Activated T-cell treated with anti-CD3 and anti-CD28 coated beads, Interleukin-2, amount 50 U/mL, for 48 hours (primary cell): Measurements from ENCODE around the gene RAPGEF5.

Experiments
- DNase-seq, 2 experiments: peaks; one replicate each; pipeline ENCODE4 v3.0.0-alpha.2; 2020

The RAPGEF5 gene

DNA sequence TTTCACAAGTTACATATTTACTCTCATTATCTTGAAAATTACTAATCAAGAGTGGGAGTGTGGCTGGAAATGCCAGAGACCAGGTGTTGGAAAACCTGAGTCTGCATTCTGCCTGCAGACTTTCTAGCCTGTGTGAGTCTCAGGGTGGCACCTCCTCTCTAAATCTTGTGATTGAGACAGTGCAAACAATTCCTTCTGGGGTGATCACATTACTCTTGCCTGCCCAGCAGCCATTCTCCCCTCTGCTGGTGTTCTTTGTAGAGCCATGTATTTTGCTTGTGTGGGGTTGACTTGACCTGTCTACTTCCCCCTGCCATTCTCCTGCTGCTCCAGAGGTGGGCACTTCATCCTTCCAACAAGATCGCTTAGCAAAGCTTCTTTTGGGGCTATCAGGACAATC, 101.1 kb downstream of the RAPGEF5 start:
- DNase-seq, result no peak

GRCh38 chr7:22255342-22255741, 101.6 kb downstream of the RAPGEF5 start:
- peak in 1 of 2 experiments; percentile 20 for DNase-seq

DNA sequence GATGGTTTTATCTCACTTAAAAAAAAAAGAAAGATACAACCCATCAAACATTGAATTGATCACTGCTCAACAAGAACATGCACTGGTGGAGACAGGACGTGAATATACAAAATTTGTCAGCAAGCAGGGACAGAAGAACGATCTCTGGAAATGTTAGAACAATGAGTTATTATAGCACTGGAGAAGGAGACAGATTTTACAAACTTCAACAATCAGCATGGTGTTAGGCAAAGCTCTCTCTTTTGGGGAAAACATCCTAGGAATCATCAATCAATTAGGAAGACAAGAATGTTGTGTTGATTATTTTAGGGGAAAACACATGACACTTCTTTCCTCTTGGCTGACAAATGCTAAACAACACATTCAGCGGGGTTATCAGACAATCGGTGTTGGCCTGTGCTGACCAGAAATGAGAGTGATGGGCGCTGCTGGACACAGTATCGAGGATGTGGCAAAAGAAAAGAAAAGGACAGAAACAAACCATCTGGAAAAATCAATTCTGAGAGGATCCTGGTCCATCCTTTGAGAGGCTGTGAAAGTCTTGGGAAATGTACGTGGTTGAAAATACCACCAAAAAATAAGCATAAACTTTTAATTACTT, 103.9 kb downstream of the RAPGEF5 start:
- DNase-seq, result no peak

GRCh38 chr7:22252016-22252415, 104.9 kb downstream of the RAPGEF5 start:
- DNase-seq, result no peak

DNA sequence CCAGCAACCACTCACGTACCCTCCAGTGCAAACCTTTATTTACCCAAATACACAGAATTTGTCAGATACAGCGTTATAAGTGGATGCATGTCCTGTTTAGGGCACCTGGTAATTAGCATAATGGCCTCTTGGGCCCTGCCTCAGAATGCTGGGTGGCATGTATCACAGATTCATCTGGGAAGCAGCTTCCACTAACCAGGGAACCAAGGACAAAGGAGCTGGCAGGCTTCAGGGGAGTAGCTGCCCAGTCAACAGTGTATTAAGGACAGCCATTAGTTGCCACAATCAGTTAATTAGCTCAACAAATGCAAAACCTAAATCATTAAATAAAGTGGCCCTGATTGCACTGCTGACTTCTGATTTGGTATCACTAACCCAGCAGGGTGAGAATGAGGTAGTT, 105.7 kb downstream of the RAPGEF5 start:
- DNase-seq, result no peak

GRCh38 chr7:22250390-22250789, 106.6 kb downstream of the RAPGEF5 start:
- no peak for DNase-seq

GRCh38 chr7:22248111-22248809, 108.7 kb downstream of the RAPGEF5 start:
- DNase-seq, result no peak

- no peak for DNase-seq
These were observed 115.1 kb downstream of the RAPGEF5 start for GRCh38 chr7:22241805-22242390.

GRCh38 chr7:22240904-22241571, 115.9 kb downstream of the RAPGEF5 start:
- DNase-seq, result no peak

DNA sequence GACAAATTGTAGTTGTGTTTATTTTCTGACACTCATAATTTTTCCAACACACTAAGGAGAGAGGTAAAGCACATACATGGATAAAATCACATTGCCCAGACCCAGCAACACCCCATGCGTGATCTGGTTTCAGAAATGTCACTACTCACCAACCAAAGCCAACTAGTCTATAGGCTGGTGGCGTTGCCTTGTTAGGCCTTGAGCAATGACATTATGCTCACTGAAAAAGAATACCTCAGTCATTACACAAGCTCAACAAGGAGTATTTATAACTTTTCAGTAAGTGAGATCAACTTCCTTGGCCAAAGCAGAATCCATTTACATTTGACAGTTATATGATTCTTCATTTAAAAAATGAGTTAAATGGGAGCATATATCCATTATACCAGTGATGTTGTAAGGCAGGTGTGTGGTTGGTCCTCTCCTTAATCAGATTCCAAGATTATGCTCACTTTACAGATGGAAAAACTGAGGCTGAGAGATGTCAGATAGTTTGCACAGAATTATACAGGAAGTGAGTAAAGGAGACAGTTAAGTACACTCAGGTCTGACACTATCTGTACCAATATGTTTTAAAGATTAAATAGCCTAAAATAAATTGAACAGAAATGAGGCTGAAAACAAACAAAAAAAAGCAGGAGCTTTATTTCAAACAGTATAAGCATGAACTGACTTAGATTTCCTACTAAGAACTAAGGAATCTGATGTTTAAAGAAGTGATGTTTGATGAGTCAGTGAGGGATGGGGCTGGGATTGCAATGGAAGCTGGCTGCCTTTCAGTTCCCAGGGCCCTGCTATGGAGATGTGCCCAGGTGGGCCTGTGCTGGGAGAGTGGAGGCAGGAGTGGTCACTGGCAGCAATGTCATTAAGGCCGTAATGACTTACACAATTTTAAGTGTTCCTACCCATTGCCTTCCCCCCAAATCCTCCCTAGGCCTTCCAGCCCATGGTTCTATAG, 118.3 kb downstream of the RAPGEF5 start:
- no peak for DNase-seq

DNA sequence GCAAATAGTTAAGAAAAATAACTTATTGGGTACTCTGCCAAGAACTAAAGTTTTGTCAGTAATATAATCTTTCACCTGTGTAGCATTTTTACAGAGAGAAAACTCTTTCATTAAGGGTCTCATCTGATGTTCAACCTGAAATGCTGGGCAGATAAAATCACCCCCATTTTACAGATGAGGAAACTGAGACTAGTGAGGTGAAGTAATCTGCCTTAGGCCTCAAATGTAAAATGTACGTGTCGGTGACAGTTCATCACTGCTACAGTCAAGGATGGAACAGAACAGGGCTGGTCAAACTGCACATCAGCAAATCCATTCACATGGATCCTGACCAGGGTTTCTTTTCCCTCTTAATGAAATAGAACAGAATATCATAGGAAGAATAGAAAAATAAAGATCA, 121.8 kb downstream of the RAPGEF5 start:
- no peak for DNase-seq

DNA sequence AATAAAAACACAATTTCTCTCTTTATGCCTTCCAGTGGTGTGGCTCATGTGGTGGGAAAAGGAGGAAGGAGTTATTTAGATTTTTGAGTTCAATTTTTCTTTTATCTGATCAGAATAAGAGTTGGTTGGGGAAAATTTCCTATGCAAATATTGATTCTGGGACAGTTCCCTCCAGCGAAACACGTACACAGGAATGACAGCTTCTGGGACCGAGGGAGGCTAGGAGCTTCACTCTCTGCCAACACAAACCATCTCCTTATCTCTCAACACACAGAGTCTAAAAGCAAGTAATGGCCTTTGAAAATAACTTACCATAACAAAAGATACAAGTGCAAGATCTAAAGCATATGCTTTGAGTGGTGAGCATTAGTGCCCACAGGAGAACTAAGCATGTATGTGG, 122.7 kb downstream of the RAPGEF5 start:
- DNase-seq, result no peak

GRCh38 chr7:22231806-22232205, 125.1 kb downstream of the RAPGEF5 start:
- DNase-seq, result no peak

DNA sequence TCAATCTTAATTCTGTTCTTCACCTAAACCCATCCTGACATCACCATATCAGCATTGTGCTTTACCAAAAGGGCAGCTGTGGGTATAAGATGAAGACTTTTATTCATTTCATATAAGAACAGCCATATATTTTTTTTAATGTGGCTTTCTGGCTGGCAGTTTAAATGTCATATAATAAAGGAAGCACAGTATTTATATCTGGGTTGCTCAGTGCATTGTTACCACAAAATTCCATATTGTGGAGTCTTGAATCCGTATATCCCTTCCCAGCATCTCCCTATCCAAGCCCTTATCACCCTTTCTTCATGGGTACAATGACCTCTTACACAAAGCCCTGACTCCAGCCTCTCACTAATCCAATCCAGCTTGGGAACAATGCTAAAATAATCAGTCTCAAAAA, 125.8 kb downstream of the RAPGEF5 start:
- no peak for DNase-seq

DNA sequence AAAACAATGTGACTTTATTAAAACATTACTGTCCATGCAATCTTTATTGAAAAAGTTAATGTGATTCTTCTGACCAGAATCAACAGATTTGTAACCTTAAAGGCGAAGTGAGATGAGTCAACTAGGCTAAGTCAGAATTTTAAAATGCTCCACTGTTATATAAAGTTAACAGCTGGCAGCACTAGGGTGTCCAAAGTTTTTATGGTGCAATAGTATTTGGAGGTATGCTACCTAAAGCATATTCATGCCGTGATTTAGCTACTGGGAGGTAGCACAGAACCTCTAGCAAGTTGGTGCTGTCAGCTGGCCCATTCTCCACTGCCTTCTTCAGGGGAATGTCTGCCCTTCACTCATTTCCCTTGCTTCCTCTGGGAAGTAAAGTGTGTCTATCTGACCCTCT, 126.7 kb downstream of the RAPGEF5 start:
- no peak for DNase-seq

DNA sequence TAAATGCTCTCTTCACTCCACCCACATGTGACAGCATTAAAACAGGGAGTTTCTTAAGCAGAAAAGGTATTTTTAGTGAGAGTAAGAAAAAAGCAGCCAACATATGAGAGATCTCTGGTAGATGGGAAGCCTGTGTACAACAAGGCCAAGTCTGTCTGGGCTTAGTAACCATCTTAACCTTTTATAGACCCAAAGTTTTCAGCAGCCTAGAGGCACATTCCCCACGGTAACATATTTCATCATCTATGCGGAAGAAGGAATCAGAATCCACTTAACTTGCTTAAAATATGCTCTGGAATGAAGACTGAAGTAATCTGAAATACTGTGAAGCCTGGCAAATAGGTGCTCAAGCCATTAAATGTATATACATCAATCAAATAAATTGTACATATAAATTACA, 127.8 kb downstream of the RAPGEF5 start:
- DNase-seq, result no peak

DNA sequence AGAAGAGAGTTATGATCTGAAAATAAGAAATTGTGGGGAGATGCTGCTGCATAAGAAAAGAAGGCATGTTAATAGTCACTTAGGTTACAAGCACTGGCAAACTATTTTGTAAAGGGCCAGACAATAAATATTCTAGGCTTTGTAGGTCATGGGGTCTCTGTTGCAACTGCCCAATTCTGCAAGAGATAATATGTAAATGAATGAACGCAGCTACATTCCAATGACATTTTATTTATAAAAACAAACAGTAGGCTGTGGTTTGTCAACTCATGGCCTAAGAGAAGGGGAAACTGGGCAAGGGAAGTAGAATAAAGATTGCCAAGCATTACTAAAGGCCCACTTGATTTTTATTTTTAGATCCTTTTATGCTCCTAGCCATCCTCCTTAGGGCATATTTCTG, 133.1 kb downstream of the RAPGEF5 start:
- no peak for DNase-seq

GRCh38 chr7:22220941-22221340, 136.0 kb downstream of the RAPGEF5 start:
- DNase-seq, result no peak

DNA sequence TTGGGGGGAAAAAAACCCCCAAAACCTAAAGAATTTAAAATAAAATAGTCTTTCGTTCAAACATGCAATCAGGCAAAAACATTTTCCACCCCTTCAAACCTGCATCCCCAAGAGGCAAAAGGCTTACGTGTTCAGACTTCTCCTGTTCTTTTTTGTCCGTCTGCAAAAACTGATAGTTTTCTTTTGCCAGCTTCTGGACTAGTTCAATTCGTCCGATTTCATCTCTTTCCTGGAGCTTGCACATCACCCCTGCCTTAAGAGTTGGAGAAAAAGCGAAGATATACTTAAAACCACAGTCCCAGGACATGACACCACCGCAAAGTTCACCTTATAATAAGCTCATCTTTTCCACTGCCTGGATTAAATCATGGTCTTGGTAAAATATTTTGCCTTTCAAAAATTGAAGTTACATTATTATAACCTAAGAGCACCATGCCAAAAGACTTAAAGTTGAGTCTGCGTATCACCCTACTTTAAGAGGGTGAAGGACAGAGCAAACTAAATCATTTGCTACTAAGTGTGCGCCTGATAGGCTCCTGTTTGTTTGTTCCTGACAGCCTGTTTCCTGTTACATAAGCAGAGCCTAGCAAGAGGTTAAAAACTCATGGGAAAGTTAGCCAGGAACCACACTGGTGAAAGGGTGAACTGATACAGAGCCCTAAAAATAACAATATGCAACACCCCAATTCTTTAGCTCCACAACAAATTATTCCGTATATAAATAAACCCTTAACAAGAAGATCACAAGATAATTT, 137.0 kb downstream of the RAPGEF5 start:
- no peak for DNase-seq

GRCh38 chr7:22219036-22219435, 137.9 kb downstream of the RAPGEF5 start:
- DNase-seq, result no peak

GRCh38 chr7:22216832-22217475, 140.0 kb downstream of the RAPGEF5 start:
- no peak for DNase-seq

DNA sequence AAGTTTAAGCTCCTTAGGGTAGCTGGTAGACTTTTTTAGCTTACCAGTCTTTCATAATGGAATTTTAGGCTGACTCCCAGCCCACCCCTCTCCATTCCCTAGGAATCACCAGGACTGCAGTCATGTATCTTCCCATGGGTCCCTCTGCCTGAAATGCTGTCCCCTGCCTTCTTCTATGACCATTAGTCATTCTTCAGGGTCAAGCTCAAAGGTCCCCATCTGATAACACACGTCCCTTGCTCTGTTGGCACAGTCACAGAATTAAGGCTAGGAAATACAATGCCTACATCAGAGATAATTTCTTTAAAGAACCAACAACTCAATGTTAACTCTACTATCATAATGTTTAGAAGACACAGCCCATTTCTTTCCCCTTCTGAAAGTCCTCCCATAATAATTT, 140.6 kb downstream of the RAPGEF5 start:
- DNase-seq, result no peak
